HepG2 (cell line): ENCODE results near the gene BAHCC1. TPM values are rescaled to one million over a fixed set of nuclear protein-coding genes. Genes with fewer than 3 reads are reported as not detected.
A peak's percentile ranks its signal among the peaks of the same experiment; 100 is the strongest.

ENCODE experiments used
- ATAC-seq: fragments of 200-7000 bp; cut with Tn5 transposase; 3 replicates; pipeline ENCODE4 v1.9.1; 2020; ENCODE audit warnings: mild to moderate bottlenecking, moderate library complexity
- BruUV-seq: library from RNA; stranded (reverse); fragments of 400-500 nt; replicated peaks from 2 replicates; lab custom pipeline; 2021; lab: Mats Ljungman, UMichigan
- CTCF ChIA-PET: fragments of 300-600 bp; formaldehyde crosslinking; extraction: SDS; loops from one replicate; lab custom pipeline; 2021; ENCODE audit warnings: low total read pairs, inconsistent platforms, low intra/inter-chr PET ratio; lab: Yijun Ruan, JAX
- POLR2A ChIA-PET: fragments of 350-600 bp; sonication (Branson Sonifier 250); formaldehyde crosslinking; loops from one replicate; lab custom pipeline; 2020; ENCODE audit warnings: antibody characterized with exemption, inconsistent platforms; lab: Yijun Ruan, JAX
- DNase-seq: peaks from one replicate; pipeline ENCODE4 v3.0.0-alpha.2; 2015; ENCODE audit warnings: low spot score
- FAIRE-seq: peaks from 3 replicates; lab custom pipeline; 2011; peaks lifted over from hg19 to GRCh38; lab: Jason Lieb, UNC
- H2AFZ ChIP-seq: one replicate; pipeline ENCODE4 v1.6.1; 2011; ENCODE audit warnings: low read length, inconsistent platforms
- H3K27ac ChIP-seq: fragments of 300-600 bp; 3 replicates; pipeline ENCODE4 v1.8.0; 2011; ENCODE audit warnings: mixed run types, mild to moderate bottlenecking, mixed read lengths, low read length, inconsistent platforms; ENCODE audit not compliant: insufficient read depth; ENCODE audit errors: extremely low read length
- H3K27me3 ChIP-seq, 2 experiments: fragments of 200-600 bp in 1 of 2; 2 replicates in 1 of 2; 3 replicates in 1 of 2; pipeline versions ENCODE4 v1.6.0 to v1.8.0; 2011; ENCODE audit warnings: low read length in 2 of 2, mild to moderate bottlenecking in 2 of 2, moderate library complexity in 2 of 2, inconsistent platforms in 1 of 2; ENCODE audit not compliant: insufficient read depth in 2 of 2, control insufficient read depth in 1 of 2
- H3K36me3 ChIP-seq, 2 experiments: fragments of 200-600 bp in 1 of 2; replicated peaks in 1 of 2; 2 replicates in 1 of 2; 3 replicates in 1 of 2; pipeline versions ENCODE4 v1.5.1 to v1.8.0; 2011; ENCODE audit warnings: low read length in 2 of 2, inconsistent platforms in 1 of 2; ENCODE audit not compliant: insufficient read depth in 2 of 2, control insufficient read depth in 1 of 2
- H3K4me1 ChIP-seq: 2 replicates; pipeline ENCODE4 v1.5.1; 2012; ENCODE audit warnings: low read length, inconsistent platforms; ENCODE audit not compliant: insufficient read depth
- H3K4me2 ChIP-seq: 2 replicates; pipeline ENCODE4 v1.6.0; 2011; ENCODE audit warnings: low read depth, low read length, inconsistent platforms
- H3K4me3 ChIP-seq, 3 experiments: fragments of 200-600 bp in 1 of 3; sonication (generic), shearing (Covaris generic) in 1 of 3; replicated peaks in 1 of 3; 2 replicates each; pipeline ENCODE4 v1.5.1; 2011 to 2016; ENCODE audit warnings: low read length in 3 of 3, inconsistent platforms in 2 of 3, low read depth in 2 of 3, mild to moderate bottlenecking in 2 of 3, control low read depth in 1 of 3, mixed read lengths in 1 of 3; ENCODE audit not compliant: insufficient read depth in 1 of 3
- H3K79me2 ChIP-seq: one replicate; pipeline ENCODE4 v1.6.1; 2011; ENCODE audit warnings: low read length, inconsistent platforms; ENCODE audit not compliant: insufficient read depth
- H3K9ac ChIP-seq: 2 replicates; pipeline ENCODE4 v1.6.0; 2011; ENCODE audit warnings: mild to moderate bottlenecking, low read depth, low read length, inconsistent platforms; ENCODE audit not compliant: insufficient read depth
- H3K9me3 ChIP-seq: 2 replicates; pipeline ENCODE4 v1.5.1; 2012; ENCODE audit warnings: mild to moderate bottlenecking, low read length
- H4K20me1 ChIP-seq: 2 replicates; pipeline ENCODE4 v1.6.0; 2011; ENCODE audit warnings: inconsistent platforms, mild to moderate bottlenecking, low read length, moderate library complexity; ENCODE audit not compliant: insufficient read depth
- ELF3 ChIP-seq: IDR thresholded peaks from 2 replicates; pipeline ENCODE4 v1.6.1; 2016; ENCODE audit warnings: missing genetic modification reagents, missing compliant biosample characterization
- FOXC1 ChIP-seq: sonication (generic); formaldehyde crosslinking; IDR thresholded peaks from 2 replicates; pipeline ENCODE4 v1.8.0; 2022; ENCODE audit warnings: mild to moderate bottlenecking, missing genetic modification reagents, borderline replicate concordance
- KAT2B ChIP-seq: fragments of 150-350 bp; IDR thresholded peaks from 2 replicates; pipeline ENCODE4 v1.6.1; 2014; ENCODE audit warnings: low read depth, low read length, borderline replicate concordance
- KDM2A ChIP-seq: sonication (generic); formaldehyde crosslinking; IDR thresholded peaks from 2 replicates; pipeline ENCODE4 v1.4.0; 2020; ENCODE audit warnings: low read depth, missing genetic modification reagents, borderline replicate concordance
- RFX3 ChIP-seq: IDR thresholded peaks from 2 replicates; pipeline ENCODE4 v1.6.1; 2016; ENCODE audit warnings: missing biosample characterization, missing genetic modification reagents
- YEATS4 ChIP-seq: sonication (generic); formaldehyde crosslinking; IDR thresholded peaks from 2 replicates; pipeline ENCODE4 v1.4.0; 2020; ENCODE audit warnings: missing genetic modification reagents, borderline replicate concordance
- ZFP41 ChIP-seq: sonication (generic); formaldehyde crosslinking; IDR thresholded peaks from 2 replicates; pipeline ENCODE4 v1.4.0; 2020; ENCODE audit warnings: mild to moderate bottlenecking, missing genetic modification reagents, borderline replicate concordance
- ZMYM3 ChIP-seq: sonication (generic); formaldehyde crosslinking; IDR thresholded peaks from 2 replicates; pipeline ENCODE4 v1.5.1; 2020; ENCODE audit warnings: mild to moderate bottlenecking, missing genetic modification reagents
- ZNF230 ChIP-seq: sonication (generic); formaldehyde crosslinking; IDR thresholded peaks from 2 replicates; pipeline ENCODE4 v1.4.0; 2020; ENCODE audit warnings: mild to moderate bottlenecking, missing genetic modification reagents
- ZNF263 ChIP-seq: sonication (generic); formaldehyde crosslinking; IDR thresholded peaks from 2 replicates; pipeline ENCODE4 v1.4.0; 2020; ENCODE audit warnings: missing genetic modification reagents
- ZNF30 ChIP-seq: sonication (generic); formaldehyde crosslinking; IDR thresholded peaks from 2 replicates; pipeline ENCODE4 v1.5.0; 2020; ENCODE audit warnings: mild to moderate bottlenecking, missing genetic modification reagents
- ZNF430 ChIP-seq: sonication (generic); formaldehyde crosslinking; IDR thresholded peaks from 2 replicates; pipeline ENCODE4 v1.9.0; 2021; ENCODE audit warnings: mild to moderate bottlenecking, missing genetic modification reagents
- WGBS: methylation state at CpG from one replicate; pipeline ENCODE4 v1.1.6; 2017; ENCODE audit warnings: low lambda C conversion rate; 5-methylcytosine and 5-hydroxymethylcytosine counted together
- in situ Hi-C: cut with HindIII; loops from 2 replicates; pipeline ENCODE4 v1.10.0; 2017; ENCODE audit warnings: low pct_unique_long_range_greater_than_20kb; ENCODE audit not compliant: extremely low pct_ligation_motif_present
- intact Hi-C: fragments of 100-400 bp; cut with micrococcal nuclease; formaldehyde crosslinking; loops from one replicate; pipeline ENCODE4 v1.10.0; 2022; ENCODE audit not compliant: unreplicated experiment
- polyA plus RNA-seq, 8 experiments: library from polyadenylated mRNA; depleted of rRNA in 3 of 8; stranded (reverse) in 7 of 8; unstranded in 1 of 8; fragments of >200 nt; fragmentation: Illumina TruSeq in 4 of 8; extraction: Trizol in 4 of 8; gene quantifications; 2 replicates each; pipeline versions ENCODE4 v1.2.1 to v1.2.3, GENCODE V29; 2011 to 2016; ENCODE audit warnings: low read depth in 4 of 8, missing spikeins in 1 of 8, mixed read lengths in 1 of 8; ENCODE audit not compliant: insufficient read depth in 1 of 8
- total RNA-seq, 5 experiments: library from RNA; depleted of rRNA; stranded (reverse); fragments of >200 nt; fragmentation: Illumina TruSeq; extraction: Trizol; gene quantifications; 2 replicates each; pipeline ENCODE4 v1.2.3, GENCODE V29; 2016; ENCODE audit warnings: low read depth in 1 of 5
- TF ChIP-seq, protein P1 (sequence below): sonication (generic); formaldehyde crosslinking; IDR thresholded peaks from 2 replicates; pipeline ENCODE4 v1.8.1; 2023; ENCODE audit warnings: mild to moderate bottlenecking, moderate library complexity, missing genetic modification reagents
- TF ChIP-seq, protein P2 (sequence below), 2 experiments: sonication (generic) in 1 of 2; formaldehyde crosslinking in 1 of 2; IDR thresholded peaks; 2 replicates each; pipeline versions ENCODE4 v1.4.0 to v1.6.1; 2018 to 2020; ENCODE audit warnings: missing genetic modification reagents in 2 of 2, borderline replicate concordance in 1 of 2, low read depth in 1 of 2, mild to moderate bottlenecking in 1 of 2, missing biosample characterization in 1 of 2
- TF ChIP-seq, protein P3 (sequence below): sonication (generic); formaldehyde crosslinking; IDR thresholded peaks from 2 replicates; pipeline ENCODE4 v1.4.0; 2020; ENCODE audit warnings: missing genetic modification reagents, borderline replicate concordance
- TF ChIP-seq, protein P4 (sequence below): sonication (generic); formaldehyde crosslinking; IDR thresholded peaks from 2 replicates; pipeline ENCODE4 v1.5.0; 2020; ENCODE audit warnings: mild to moderate bottlenecking, low read depth, missing genetic modification reagents, borderline replicate concordance

BAHCC1 gene
- total and polyA plus RNA-seq, 2 of the 13 experiments (the other 11 are each of a cell fraction or from before 2014, with no cell fraction given) = 1.4 to 1.7 TPM

DNA sequence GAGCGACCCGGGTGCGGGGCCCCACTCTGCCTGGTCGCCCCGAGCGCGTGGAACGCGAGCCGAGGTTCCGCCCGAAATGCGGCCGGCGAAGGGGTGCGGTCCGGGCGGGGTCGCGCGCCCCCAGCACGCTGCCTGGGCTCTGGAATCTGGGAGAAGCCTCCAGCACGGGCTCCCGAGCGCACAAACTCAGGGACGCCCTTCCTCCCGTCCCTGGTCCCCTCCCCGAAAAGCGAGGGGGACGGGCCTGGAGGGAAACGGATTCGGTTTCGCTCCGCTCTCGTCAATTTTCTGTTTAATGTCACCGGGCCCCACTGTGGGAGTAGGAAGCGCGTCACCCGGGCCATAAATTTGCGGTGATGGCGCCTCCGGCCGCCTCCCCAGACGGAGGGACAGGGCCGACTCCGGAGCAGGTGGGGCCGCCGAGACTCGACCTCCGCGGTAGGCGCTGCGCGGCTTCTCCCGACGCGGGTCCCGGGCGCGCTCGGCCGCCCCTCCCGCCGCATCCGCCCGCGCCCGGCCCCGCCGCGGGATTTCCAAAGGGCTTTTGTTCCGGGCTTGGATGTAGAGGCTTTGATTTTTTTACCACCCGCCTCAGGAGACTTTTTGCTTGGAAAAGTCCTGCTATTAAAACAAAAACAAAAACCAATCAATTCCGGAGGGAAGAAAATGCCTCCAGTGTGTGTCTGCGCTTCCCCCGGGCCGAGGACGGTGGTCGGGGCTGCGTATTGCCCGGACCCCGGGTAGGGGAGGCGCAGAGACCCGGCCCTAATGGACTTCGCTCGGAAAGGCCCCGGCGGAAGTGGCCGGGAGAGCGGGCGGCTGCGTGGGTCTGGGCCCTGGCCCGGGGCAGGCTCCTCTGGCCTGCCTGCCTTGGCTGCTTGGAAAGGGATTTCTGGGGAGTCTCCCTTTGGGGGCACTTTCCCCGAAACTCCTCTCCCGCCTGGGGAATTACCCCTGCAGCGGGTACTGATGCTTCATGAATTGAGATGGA is 7.9 kb upstream of the BAHCC1 start:
- Histone ChIP-seq H3K79me2 (no peaks in the 10 kb centered on the region), H2AFZ (no peak overlapping the region)
- TF ChIP-seq, protein P1, sequence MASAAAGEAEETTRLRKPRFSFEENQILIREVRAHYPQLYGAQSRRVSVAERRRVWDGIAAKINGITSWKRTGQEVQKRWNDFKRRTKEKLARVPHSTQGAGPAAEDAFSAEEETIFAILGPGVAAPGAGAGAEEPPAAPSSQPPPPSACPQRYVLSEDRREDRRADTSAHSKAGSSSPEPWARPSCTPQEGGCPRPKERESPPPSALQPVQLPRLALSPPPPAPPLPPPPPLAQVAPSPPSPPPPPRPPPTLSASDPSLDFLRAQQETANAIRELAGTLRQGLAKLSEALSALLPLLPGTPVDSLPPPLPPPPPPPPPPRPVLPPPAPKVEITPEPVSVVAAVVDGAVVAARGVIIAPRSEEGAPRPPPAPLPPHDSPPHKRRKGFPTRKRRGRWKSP (CRISPR knock-in tag) = no peak
- TF ChIP-seq ZNF30 (no peak), ZNF263 (CRISPR knock-in tag) (peak; percentile 12; the same call in 1 of the 2 replicates), KAT2B (no peak), KDM2A (peak; percentile 85; the same call in 1 of the 2 replicates), ZMYM3 (CRISPR knock-in tag) (no peak), YEATS4 (0 out of 2 replicates have a peak, but pooled peaks have one; percentile 57), ZNF230 (no peak), ZNF430 (CRISPR knock-in tag) (no peak), ELF3 (CRISPR knock-in tag) (no peak), RFX3 (CRISPR knock-in tag) (no peak), ZFP41 (CRISPR knock-in tag) (no peak), FOXC1 (CRISPR knock-in tag) (no peak)
- TF ChIP-seq, protein P2, sequence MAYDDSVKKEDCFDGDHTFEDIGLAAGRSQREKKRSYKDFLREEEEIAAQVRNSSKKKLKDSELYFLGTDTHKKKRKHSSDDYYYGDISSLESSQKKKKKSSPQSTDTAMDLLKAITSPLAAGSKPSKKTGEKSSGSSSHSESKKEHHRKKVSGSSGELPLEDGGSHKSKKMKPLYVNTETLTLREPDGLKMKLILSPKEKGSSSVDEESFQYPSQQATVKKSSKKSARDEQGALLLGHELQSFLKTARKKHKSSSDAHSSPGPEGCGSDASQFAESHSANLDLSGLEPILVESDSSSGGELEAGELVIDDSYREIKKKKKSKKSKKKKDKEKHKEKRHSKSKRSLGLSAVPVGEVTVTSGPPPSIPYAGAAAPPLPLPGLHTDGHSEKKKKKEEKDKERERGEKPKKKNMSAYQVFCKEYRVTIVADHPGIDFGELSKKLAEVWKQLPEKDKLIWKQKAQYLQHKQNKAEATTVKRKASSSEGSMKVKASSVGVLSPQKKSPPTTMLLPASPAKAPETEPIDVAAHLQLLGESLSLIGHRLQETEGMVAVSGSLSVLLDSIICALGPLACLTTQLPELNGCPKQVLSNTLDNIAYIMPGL (CRISPR knock-in tag; IDR thresholded peaks at IDR 0.05; ENCODE audit: borderline replicate concordance in 1 of 2, low read depth in 1 of 2) = peak in 1 of 2 experiments; percentile 28; a peak in 1 of 4 replicates
- TF ChIP-seq, protein P3, sequence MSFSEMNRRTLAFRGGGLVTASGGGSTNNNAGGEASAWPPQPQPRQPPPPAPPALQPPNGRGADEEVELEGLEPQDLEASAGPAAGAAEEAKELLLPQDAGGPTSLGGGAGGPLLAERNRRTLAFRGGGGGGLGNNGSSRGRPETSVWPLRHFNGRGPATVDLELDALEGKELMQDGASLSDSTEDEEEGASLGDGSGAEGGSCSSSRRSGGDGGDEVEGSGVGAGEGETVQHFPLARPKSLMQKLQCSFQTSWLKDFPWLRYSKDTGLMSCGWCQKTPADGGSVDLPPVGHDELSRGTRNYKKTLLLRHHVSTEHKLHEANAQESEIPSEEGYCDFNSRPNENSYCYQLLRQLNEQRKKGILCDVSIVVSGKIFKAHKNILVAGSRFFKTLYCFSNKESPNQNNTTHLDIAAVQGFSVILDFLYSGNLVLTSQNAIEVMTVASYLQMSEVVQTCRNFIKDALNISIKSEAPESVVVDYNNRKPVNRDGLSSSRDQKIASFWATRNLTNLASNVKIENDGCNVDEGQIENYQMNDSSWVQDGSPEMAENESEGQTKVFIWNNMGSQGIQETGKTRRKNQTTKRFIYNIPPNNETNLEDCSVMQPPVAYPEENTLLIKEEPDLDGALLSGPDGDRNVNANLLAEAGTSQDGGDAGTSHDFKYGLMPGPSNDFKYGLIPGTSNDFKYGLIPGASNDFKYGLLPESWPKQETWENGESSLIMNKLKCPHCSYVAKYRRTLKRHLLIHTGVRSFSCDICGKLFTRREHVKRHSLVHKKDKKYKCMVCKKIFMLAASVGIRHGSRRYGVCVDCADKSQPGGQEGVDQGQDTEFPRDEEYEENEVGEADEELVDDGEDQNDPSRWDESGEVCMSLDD (CRISPR knock-in tag) = 0 out of 2 replicates have a peak, but pooled peaks have one; percentile 45
- TF ChIP-seq, protein P4, sequence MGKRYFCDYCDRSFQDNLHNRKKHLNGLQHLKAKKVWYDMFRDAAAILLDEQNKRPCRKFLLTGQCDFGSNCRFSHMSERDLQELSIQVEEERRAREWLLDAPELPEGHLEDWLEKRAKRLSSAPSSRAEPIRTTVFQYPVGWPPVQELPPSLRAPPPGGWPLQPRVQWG (CRISPR knock-in tag) = no peak

More for the DNA sequence above, 7.9 kb upstream of the BAHCC1 start:
- DNase-seq (no peak), ATAC-seq (peak; percentile 14), FAIRE-seq (no peak)
- H3K36me3 ChIP-seq = no peaks in the 10 kb centered on the region
- H3K4me1 ChIP-seq = peaks cover 73% of the 10 kb centered on the region
- peaks cover 8% of the 10 kb centered on the region; the same call in 1 of the 2 replicates for H4K20me1 ChIP-seq
- peaks cover 14 to 88% of the 10 kb centered on the region in 2 experiments for H3K27me3 ChIP-seq
- no peaks in the 10 kb centered on the region for H3K9me3 ChIP-seq
- 2% methylated on average over 55 of the region's 96 CpGs for WGBS
- BruUV-seq = TSS peak; percentile 54
- CTCF ChIA-PET = no interaction called here
- in situ Hi-C loops = no loop called here
- intact Hi-C loops = loop anchor here (5.0 kb wide), 2 partner anchors 80 to 910 kb away; partner anchors contain the start of gene NPTX1
- peak overlapping the region; percentile 68 to 76 (median 70) for H3K4me3 ChIP-seq
- H3K27ac ChIP-seq = peak overlapping the region; percentile 38
- POLR2A ChIA-PET = interaction anchor here (1.0 to 1.1 kb wide), 2 partner anchors 8 to 10 kb away, joined by 3 read pairs; partner anchors contain the start of gene BAHCC1
- H3K9ac ChIP-seq = peak overlapping the region; percentile 72
- H3K4me2 ChIP-seq = peak overlapping the region; percentile 92
